K562 (cell line): Measurements from ENCODE around the gene NLRX1. TPM values are rescaled to one million over a fixed set of nuclear protein-coding genes. Genes with fewer than 3 reads are reported as not detected.

Experiments
- FUS ChIP-seq: fragments of 200-400 bp; formaldehyde crosslinking; optimal IDR thresholded peaks from 2 replicates; pipeline ENCODE3; 2017; ENCODE audit warnings: low read depth, low read length
- HIVEP1 ChIP-seq: fragments of 250-450 bp; sonication (Bioruptor Pico); IDR thresholded peaks from 2 replicates; pipeline ENCODE4 v1.4.0; 2020; ENCODE audit warnings: mild to moderate bottlenecking
- HSF4 ChIP-seq: fragments of 250-450 bp; sonication (Bioruptor Pico); IDR thresholded peaks from 2 replicates; pipeline ENCODE4 v2.1.2; 2022; ENCODE audit warnings: mild to moderate bottlenecking, moderate library complexity, borderline replicate concordance
- IRF2 ChIP-seq: sonication (generic); formaldehyde crosslinking; IDR thresholded peaks from 2 replicates; pipeline ENCODE4 v1.8.1; 2022; ENCODE audit warnings: mild to moderate bottlenecking, missing genetic modification reagents
- KAT7 ChIP-seq: sonication (generic); formaldehyde crosslinking; IDR thresholded peaks from 2 replicates; pipeline ENCODE4 v1.8.0; 2022; ENCODE audit warnings: missing genetic modification reagents, mild to moderate bottlenecking, borderline replicate concordance
- LEF1 ChIP-seq: fragments of 450-650 bp; IDR thresholded peaks from 2 replicates; pipeline ENCODE4 v1.6.1; 2016; ENCODE audit warnings: mild to moderate bottlenecking
- NCOA6 ChIP-seq: fragments of 450-650 bp; IDR thresholded peaks from 2 replicates; pipeline ENCODE4 v1.6.1; 2017; ENCODE audit warnings: mild to moderate bottlenecking
- NFRKB ChIP-seq: fragments of 450-650 bp; IDR thresholded peaks from 2 replicates; pipeline ENCODE4 v1.6.1; 2016; ENCODE audit warnings: low read depth
- NONO ChIP-seq, 2 experiments: fragments of 200-400 bp in 1 of 2; fragments of 450-650 bp in 1 of 2; formaldehyde crosslinking in 1 of 2; IDR thresholded peaks; 2 replicates each; pipeline ENCODE4 v1.6.1; 2017; ENCODE audit warnings: low read depth in 2 of 2, mild to moderate bottlenecking in 2 of 2, moderate library complexity in 2 of 2, low read length in 1 of 2
- SP2 ChIP-seq: IDR thresholded peaks from 2 replicates; pipeline ENCODE4 v1.6.1; 2011; ENCODE audit warnings: mild to moderate bottlenecking, low read depth, low read length, moderate library complexity; ENCODE audit not compliant: poor library complexity, severe bottlenecking; ENCODE audit errors: extremely low read depth
- TCF7L2 ChIP-seq: fragments of 150-350 bp; IDR thresholded peaks from 2 replicates; pipeline ENCODE4 v1.6.1; 2016; ENCODE audit warnings: low read depth, mild to moderate bottlenecking, low read length, moderate library complexity
- XRCC3 ChIP-seq: fragments of 450-650 bp; IDR thresholded peaks from 2 replicates; pipeline ENCODE4 v1.6.1; 2017; ENCODE audit warnings: mild to moderate bottlenecking, moderate library complexity
- ZBED1 ChIP-seq: IDR thresholded peaks from 2 replicates; pipeline ENCODE4 v1.6.1; 2014
- ZNF140 ChIP-seq: fragments of 250-450 bp; sonication (Bioruptor Pico); IDR thresholded peaks from 2 replicates; pipeline ENCODE4 v1.8.0; 2021; ENCODE audit warnings: moderate library complexity, mild to moderate bottlenecking, inconsistent platforms
- ZNF23 ChIP-seq: fragments of 250-450 bp; sonication (Bioruptor Pico); IDR thresholded peaks from 2 replicates; pipeline ENCODE4 v1.4.0; 2020; ENCODE audit warnings: mild to moderate bottlenecking
- ZNF668 ChIP-seq: fragments of 250-450 bp; sonication (Bioruptor Pico); IDR thresholded peaks from 2 replicates; pipeline ENCODE4 v1.8.0; 2022; ENCODE audit warnings: mild to moderate bottlenecking, inconsistent platforms
- polyA plus RNA-seq, 8 experiments: library from polyadenylated mRNA; depleted of rRNA in 4 of 8; stranded (reverse) in 5 of 8; unstranded in 3 of 8; fragments of >200 nt; fragmentation: Nextera tagmentation in 2 of 8; fragmentation: Illumina TruSeq in 1 of 8; extraction: Ambion mirVana in 2 of 8; extraction: Trizol in 1 of 8; gene quantifications; 2 replicates each; pipeline versions ENCODE4 v1.2.1 to v1.2.3, GENCODE V29; 2011 to 2014; ENCODE audit warnings: inconsistent platforms in 1 of 8, missing spikeins in 1 of 8
- total RNA-seq, 7 experiments: library from RNA; depleted of rRNA in 6 of 7; stranded (reverse); fragments of >200 nt in 6 of 7; fragmentation: Illumina TruSeq in 2 of 7; extraction: Trizol in 2 of 7; gene quantifications; 2 replicates each; pipeline versions ENCODE4 v1.2.1 to v1.2.3, GENCODE V29; 2011 to 2021; ENCODE audit warnings: low replicate concordance in 1 of 7
- TF ChIP-seq, protein P1 (sequence below), 2 experiments: fragments of 200-800 bp in 1 of 2; sonication (Bioruptor generic) in 1 of 2; sonication (generic) in 1 of 2; formaldehyde crosslinking in 1 of 2; IDR thresholded peaks in 1 of 2; conservative IDR thresholded peaks in 1 of 2; 2 replicates each; pipeline versions ENCODE4 v1.5.0 to v1.6.1; 2016 to 2020; ENCODE audit warnings: missing compliant biosample characterization in 1 of 2, missing genetic modification characterization in 1 of 2, missing genetic modification reagents in 1 of 2
- TF ChIP-seq, protein P2 (sequence below): fragments of 450-650 bp; IDR thresholded peaks from 2 replicates; pipeline ENCODE4 v1.6.1; 2016; ENCODE audit warnings: low read depth, mild to moderate bottlenecking, moderate library complexity
- TF ChIP-seq, protein P3 (sequence below): fragments of 450-650 bp; IDR thresholded peaks from 2 replicates; pipeline ENCODE4 v1.6.1; 2017; ENCODE audit warnings: antibody characterized with exemption
- TF ChIP-seq, protein P4 (sequence below): sonication (generic); formaldehyde crosslinking; IDR thresholded peaks from 2 replicates; pipeline ENCODE4 v1.8.1; 2023; ENCODE audit warnings: mild to moderate bottlenecking, missing genetic modification reagents
- TF ChIP-seq, protein P5 (sequence below): fragments of 450-650 bp; formaldehyde crosslinking; conservative IDR thresholded peaks from 2 replicates; pipeline ENCODE4 v1.4.0; 2022; ENCODE audit warnings: mild to moderate bottlenecking, missing genetic modification characterization

Gene NLRX1
- total and polyA plus RNA-seq, 9 of the 15 experiments (the other 6 are each of a cell fraction or from before 2014, with no cell fraction given), result 0.04 to 2.3 (median 0.69) TPM

DNA sequence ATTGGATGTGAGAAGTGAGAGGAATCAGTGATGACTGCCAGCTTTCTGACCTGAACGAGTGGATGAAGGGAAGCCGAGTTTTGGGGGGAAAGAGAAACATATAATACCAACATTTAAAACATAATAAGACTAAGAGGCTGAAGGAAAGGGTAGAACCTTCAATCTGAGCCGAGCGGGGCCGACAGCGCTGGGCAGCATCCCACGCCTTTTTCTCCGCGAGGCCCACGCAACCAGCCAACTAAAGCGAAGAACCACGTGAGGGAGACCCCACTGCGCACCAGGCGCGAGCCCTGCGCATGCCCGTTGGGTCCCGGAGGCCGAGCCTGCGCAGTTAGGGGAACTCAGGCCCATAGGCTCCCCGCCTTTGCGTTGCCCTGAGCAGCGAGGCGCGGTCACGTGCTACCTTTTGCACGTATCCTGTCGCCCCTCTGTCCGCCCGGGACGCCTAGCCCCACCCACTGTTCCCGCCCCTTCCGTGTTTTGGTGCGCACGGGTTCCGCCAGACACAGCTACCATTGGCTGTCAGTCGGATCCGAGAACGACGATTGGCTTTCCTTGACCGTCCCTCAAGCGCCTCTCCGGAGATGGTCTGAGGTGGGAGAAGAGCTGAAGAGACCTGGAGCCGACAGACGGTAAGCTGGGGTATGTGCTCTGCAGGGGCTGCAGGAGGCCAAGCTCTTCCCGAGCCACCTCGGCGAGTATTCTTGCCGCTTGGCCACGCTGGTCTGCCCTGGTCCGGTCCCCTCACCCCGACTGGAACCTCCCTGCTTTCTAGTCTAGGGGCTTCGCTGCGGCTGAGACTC is 47.3 kb upstream of the NLRX1 start, which contains the start of gene HINFP (continued):
- TF ChIP-seq, protein P1, sequence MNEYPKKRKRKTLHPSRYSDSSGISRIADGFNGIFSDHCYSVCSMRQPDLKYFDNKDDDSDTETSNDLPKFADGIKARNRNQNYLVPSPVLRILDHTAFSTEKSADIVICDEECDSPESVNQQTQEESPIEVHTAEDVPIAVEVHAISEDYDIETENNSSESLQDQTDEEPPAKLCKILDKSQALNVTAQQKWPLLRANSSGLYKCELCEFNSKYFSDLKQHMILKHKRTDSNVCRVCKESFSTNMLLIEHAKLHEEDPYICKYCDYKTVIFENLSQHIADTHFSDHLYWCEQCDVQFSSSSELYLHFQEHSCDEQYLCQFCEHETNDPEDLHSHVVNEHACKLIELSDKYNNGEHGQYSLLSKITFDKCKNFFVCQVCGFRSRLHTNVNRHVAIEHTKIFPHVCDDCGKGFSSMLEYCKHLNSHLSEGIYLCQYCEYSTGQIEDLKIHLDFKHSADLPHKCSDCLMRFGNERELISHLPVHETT (CRISPR knock-in tag; conservative IDR thresholded peaks at IDR 0.05 in 1 of 2, IDR thresholded peaks at IDR 0.05 in 1 of 2), result 0 out of 4 replicates have a peak, but pooled peaks of 1 of the 2 experiments have one; percentile 31
- TF ChIP-seq NCOA6 (no peak), HSF4 (CRISPR knock-in tag) (no peak), NONO (IDR thresholded peaks at IDR 0.05; ENCODE audit: low read depth in 2 of 2, low read length in 1 of 2) (no peak), FUS (no peak), ZNF23 (CRISPR knock-in tag) (no peak), SP2 (peak; percentile 73), TCF7L2 (no peak), ZNF140 (CRISPR knock-in tag) (no peak), ZNF668 (CRISPR knock-in tag) (no peak), IRF2 (no peak), KAT7 (no peak), LEF1 (no peak; the same call in 1 of the 2 replicates), NFRKB (no peak; the same call in 1 of the 2 replicates), ZBED1 (no peak), XRCC3 (no peak), HIVEP1 (CRISPR knock-in tag) (no peak)
- TF ChIP-seq, protein P2, sequence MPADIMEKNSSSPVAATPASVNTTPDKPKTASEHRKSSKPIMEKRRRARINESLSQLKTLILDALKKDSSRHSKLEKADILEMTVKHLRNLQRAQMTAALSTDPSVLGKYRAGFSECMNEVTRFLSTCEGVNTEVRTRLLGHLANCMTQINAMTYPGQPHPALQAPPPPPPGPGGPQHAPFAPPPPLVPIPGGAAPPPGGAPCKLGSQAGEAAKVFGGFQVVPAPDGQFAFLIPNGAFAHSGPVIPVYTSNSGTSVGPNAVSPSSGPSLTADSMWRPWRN, result no peak
- TF ChIP-seq, protein P3, sequence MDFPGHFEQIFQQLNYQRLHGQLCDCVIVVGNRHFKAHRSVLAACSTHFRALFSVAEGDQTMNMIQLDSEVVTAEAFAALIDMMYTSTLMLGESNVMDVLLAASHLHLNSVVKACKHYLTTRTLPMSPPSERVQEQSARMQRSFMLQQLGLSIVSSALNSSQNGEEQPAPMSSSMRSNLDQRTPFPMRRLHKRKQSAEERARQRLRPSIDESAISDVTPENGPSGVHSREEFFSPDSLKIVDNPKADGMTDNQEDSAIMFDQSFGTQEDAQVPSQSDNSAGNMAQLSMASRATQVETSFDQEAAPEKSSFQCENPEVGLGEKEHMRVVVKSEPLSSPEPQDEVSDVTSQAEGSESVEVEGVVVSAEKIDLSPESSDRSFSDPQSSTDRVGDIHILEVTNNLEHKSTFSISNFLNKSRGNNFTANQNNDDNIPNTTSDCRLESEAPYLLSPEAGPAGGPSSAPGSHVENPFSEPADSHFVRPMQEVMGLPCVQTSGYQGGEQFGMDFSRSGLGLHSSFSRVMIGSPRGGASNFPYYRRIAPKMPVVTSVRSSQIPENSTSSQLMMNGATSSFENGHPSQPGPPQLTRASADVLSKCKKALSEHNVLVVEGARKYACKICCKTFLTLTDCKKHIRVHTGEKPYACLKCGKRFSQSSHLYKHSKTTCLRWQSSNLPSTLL, result no peak
- TF ChIP-seq, protein P4, sequence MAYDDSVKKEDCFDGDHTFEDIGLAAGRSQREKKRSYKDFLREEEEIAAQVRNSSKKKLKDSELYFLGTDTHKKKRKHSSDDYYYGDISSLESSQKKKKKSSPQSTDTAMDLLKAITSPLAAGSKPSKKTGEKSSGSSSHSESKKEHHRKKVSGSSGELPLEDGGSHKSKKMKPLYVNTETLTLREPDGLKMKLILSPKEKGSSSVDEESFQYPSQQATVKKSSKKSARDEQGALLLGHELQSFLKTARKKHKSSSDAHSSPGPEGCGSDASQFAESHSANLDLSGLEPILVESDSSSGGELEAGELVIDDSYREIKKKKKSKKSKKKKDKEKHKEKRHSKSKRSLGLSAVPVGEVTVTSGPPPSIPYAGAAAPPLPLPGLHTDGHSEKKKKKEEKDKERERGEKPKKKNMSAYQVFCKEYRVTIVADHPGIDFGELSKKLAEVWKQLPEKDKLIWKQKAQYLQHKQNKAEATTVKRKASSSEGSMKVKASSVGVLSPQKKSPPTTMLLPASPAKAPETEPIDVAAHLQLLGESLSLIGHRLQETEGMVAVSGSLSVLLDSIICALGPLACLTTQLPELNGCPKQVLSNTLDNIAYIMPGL (CRISPR knock-in tag), result no peak
- TF ChIP-seq, protein P5, sequence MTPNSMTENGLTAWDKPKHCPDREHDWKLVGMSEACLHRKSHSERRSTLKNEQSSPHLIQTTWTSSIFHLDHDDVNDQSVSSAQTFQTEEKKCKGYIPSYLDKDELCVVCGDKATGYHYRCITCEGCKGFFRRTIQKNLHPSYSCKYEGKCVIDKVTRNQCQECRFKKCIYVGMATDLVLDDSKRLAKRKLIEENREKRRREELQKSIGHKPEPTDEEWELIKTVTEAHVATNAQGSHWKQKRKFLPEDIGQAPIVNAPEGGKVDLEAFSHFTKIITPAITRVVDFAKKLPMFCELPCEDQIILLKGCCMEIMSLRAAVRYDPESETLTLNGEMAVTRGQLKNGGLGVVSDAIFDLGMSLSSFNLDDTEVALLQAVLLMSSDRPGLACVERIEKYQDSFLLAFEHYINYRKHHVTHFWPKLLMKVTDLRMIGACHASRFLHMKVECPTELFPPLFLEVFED, result no peak
